Liver (tissue), 9 donors: ENCODE measurements around the gene DNAJC7. TPM values are rescaled to one million over a fixed set of nuclear protein-coding genes. Genes with fewer than 3 reads are reported as not detected.

Experiments
- DNase-seq: peaks from one replicate; pipeline ENCODE4 v3.0.0-alpha.2; 2017; ENCODE audit warnings: low spot score
- H3K27ac ChIP-seq, 2 donors: one replicate each; pipeline ENCODE4 v1.7.0; 2013; ENCODE audit warnings: inconsistent platforms in 2 of 2, low read length in 2 of 2, control low read depth in 1 of 2, low read depth in 1 of 2, mild to moderate bottlenecking in 1 of 2
- H3K27me3 ChIP-seq, 4 donors: one replicate each; pipeline versions ENCODE4 v1.6.1 to v1.7.0; 2013; ENCODE audit warnings: low read length in 3 of 4, inconsistent platforms in 1 of 4, mild to moderate bottlenecking in 1 of 4, moderate library complexity in 1 of 4; ENCODE audit not compliant: control insufficient read depth in 4 of 4, insufficient read depth in 4 of 4
- H3K36me3 ChIP-seq, 4 donors: one replicate each; pipeline versions ENCODE4 v1.6.1 to v1.7.0; 2013; ENCODE audit warnings: low read length in 3 of 4, mild to moderate bottlenecking in 3 of 4, low read depth in 1 of 4, moderate library complexity in 1 of 4; ENCODE audit not compliant: control insufficient read depth in 4 of 4, insufficient read depth in 3 of 4
- H3K4me1 ChIP-seq, 4 donors: one replicate each; pipeline versions ENCODE4 v1.6.1 to v1.7.0; 2013; ENCODE audit warnings: low read length in 3 of 4, mild to moderate bottlenecking in 3 of 4, moderate library complexity in 1 of 4; ENCODE audit not compliant: control insufficient read depth in 4 of 4, insufficient read depth in 4 of 4
- H3K4me3 ChIP-seq, 3 donors: one replicate each; pipeline versions ENCODE4 v1.6.1 to v1.7.0; 2013; ENCODE audit warnings: low read length in 3 of 3, control low read depth in 1 of 3, low read depth in 1 of 3, mild to moderate bottlenecking in 1 of 3
- H3K9ac ChIP-seq, 2 donors: one replicate each; pipeline ENCODE4 v1.7.0; 2013; ENCODE audit warnings: low read length in 2 of 2, mild to moderate bottlenecking in 2 of 2, moderate library complexity in 2 of 2, control low read depth in 1 of 2, low read depth in 1 of 2
- H3K9me3 ChIP-seq, 4 donors: one replicate each; pipeline versions ENCODE4 v1.6.1 to v1.7.0; 2013; ENCODE audit warnings: low read length in 3 of 4; ENCODE audit not compliant: control insufficient read depth in 4 of 4
- CTCF ChIP-seq: fragments of 150-350 bp; IDR thresholded peaks from 2 replicates; pipeline ENCODE4 v1.5.1; 2017; ENCODE audit warnings: improper control_type of control experiment, low read depth, low read length; ENCODE audit not compliant: missing input control
- EGR1 ChIP-seq, 2 donors: IDR thresholded peaks; 2 replicates each; pipeline ENCODE4 v1.6.1; 2016 to 2018; ENCODE audit warnings: antibody characterized with exemption in 2 of 2, low read depth in 2 of 2
- FOXA1 ChIP-seq: IDR thresholded peaks from 2 replicates; pipeline ENCODE4 v1.6.1; 2016; ENCODE audit warnings: antibody characterized with exemption
- GABPA ChIP-seq, 2 donors: IDR thresholded peaks in 1 of 2; conservative IDR thresholded peaks in 1 of 2; 2 replicates each; pipeline ENCODE4 v1.6.1; 2016; ENCODE audit warnings: antibody characterized with exemption in 2 of 2, mild to moderate bottlenecking in 1 of 2, moderate library complexity in 1 of 2
- HNF4A ChIP-seq, 2 donors: conservative IDR thresholded peaks; 2 replicates each; pipeline ENCODE4 v1.6.1; 2016; ENCODE audit warnings: antibody characterized with exemption in 2 of 2, mild to moderate bottlenecking in 2 of 2
- HNF4G ChIP-seq: IDR thresholded peaks from 2 replicates; pipeline ENCODE4 v1.6.1; 2016; ENCODE audit warnings: antibody characterized with exemption
- JUND ChIP-seq, 2 donors: IDR thresholded peaks; 2 replicates each; pipeline ENCODE4 v1.6.1; 2016; ENCODE audit warnings: antibody characterized with exemption in 2 of 2
- NR2F2 ChIP-seq: IDR thresholded peaks from 2 replicates; pipeline ENCODE4 v1.6.1; 2016; ENCODE audit warnings: antibody characterized with exemption
- RAD21 ChIP-seq, 2 donors: IDR thresholded peaks; 2 replicates each; pipeline ENCODE4 v1.6.1; 2016; ENCODE audit warnings: antibody characterized with exemption in 2 of 2, mild to moderate bottlenecking in 2 of 2
- REST ChIP-seq: IDR thresholded peaks from 2 replicates; pipeline ENCODE4 v1.6.1; 2016; ENCODE audit warnings: antibody characterized with exemption, mild to moderate bottlenecking
- RXRA ChIP-seq, 2 donors: IDR thresholded peaks; 2 replicates each; pipeline ENCODE4 v1.6.1; 2017 to 2018; ENCODE audit warnings: antibody characterized with exemption in 2 of 2, mild to moderate bottlenecking in 1 of 2
- YY1 ChIP-seq: IDR thresholded peaks from 2 replicates; pipeline ENCODE4 v1.6.1; 2016; ENCODE audit warnings: antibody characterized with exemption, mild to moderate bottlenecking
- WGBS: extraction: QIAGEN DNeasy Blood & Tissue Kit; methylation state at CpG from one replicate; pipeline ENCODE4 v1.1.7; 2013; 5-methylcytosine and 5-hydroxymethylcytosine counted together
- polyA plus RNA-seq, 2 donors: library from polyadenylated mRNA; stranded (reverse) in 1 of 2; unstranded in 1 of 2; fragments of 200-250 nt in 1 of 2; fragments of >200 nt in 1 of 2; fragmentation: Nextera tagmentation in 1 of 2; extraction: Ambion mirVana in 1 of 2; gene quantifications; one replicate each; pipeline versions ENCODE4 v1.2.1 to v1.2.3, GENCODE V29; 2013 to 2015
- total RNA-seq, 2 donors: library from RNA; depleted of rRNA; stranded (reverse); fragments of >200 nt; gene quantifications; one replicate each; pipeline ENCODE4 v1.2.3, GENCODE V29; 2014
- TF ChIP-seq, protein P1 (sequence below): IDR thresholded peaks from 2 replicates; pipeline ENCODE4 v1.6.1; 2016; ENCODE audit warnings: antibody characterized with exemption
- TF ChIP-seq, protein P2 (sequence below): IDR thresholded peaks from 2 replicates; pipeline ENCODE4 v1.6.1; 2016; ENCODE audit warnings: antibody characterized with exemption
- TF ChIP-seq, protein P3 (sequence below): IDR thresholded peaks from 2 replicates; pipeline ENCODE4 v1.6.1; 2016; ENCODE audit warnings: antibody characterized with exemption
- donor health status: healthy.
- donor health status: healthy.
- donor health status: healthy.
- donor health status: healthy.
- donor health status: healthy.

Gene DNAJC7
- total and polyA plus RNA-seq, 4 donors = 28.7 to 33.9 (median 30.6) TPM

GRCh38 chr17:42005166-42005565, 12.1 kb downstream of the DNAJC7 start:
- Histone ChIP-seq H3K36me3 (peaks cover 0 to 4% (median 2%) of the 10 kb centered on the region in 4 donors), H3K4me3 (no peak overlapping the region), H3K9me3 (no peaks in the 10 kb centered on the region), H3K27ac (no peak overlapping the region), H3K9ac (no peak overlapping the region), H3K27me3 (no peaks in the 10 kb centered on the region), H3K4me1 (peaks cover 7 to 19% (median 9%) of the 10 kb centered on the region in 4 donors)
- TF ChIP-seq, protein P1, sequence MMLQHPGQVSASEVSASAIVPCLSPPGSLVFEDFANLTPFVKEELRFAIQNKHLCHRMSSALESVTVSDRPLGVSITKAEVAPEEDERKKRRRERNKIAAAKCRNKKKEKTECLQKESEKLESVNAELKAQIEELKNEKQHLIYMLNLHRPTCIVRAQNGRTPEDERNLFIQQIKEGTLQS = no peak
- TF ChIP-seq JUND (IDR thresholded peaks at IDR 0.05) = no peak
- no peak for TF ChIP-seq RAD21 (IDR thresholded peaks at IDR 0.05)
- no peak for TF ChIP-seq FOXA1
- no peak for TF ChIP-seq HNF4G
- no peak for TF ChIP-seq GABPA (IDR thresholded peaks at IDR 0.05 in 1 of 2, conservative IDR thresholded peaks at IDR 0.05 in 1 of 2)
- TF ChIP-seq EGR1 (IDR thresholded peaks at IDR 0.05; ENCODE audit: low read depth in 2 of 2) = no peak
- TF ChIP-seq REST = no peak
- TF ChIP-seq CTCF = no peak
- TF ChIP-seq, protein P2, sequence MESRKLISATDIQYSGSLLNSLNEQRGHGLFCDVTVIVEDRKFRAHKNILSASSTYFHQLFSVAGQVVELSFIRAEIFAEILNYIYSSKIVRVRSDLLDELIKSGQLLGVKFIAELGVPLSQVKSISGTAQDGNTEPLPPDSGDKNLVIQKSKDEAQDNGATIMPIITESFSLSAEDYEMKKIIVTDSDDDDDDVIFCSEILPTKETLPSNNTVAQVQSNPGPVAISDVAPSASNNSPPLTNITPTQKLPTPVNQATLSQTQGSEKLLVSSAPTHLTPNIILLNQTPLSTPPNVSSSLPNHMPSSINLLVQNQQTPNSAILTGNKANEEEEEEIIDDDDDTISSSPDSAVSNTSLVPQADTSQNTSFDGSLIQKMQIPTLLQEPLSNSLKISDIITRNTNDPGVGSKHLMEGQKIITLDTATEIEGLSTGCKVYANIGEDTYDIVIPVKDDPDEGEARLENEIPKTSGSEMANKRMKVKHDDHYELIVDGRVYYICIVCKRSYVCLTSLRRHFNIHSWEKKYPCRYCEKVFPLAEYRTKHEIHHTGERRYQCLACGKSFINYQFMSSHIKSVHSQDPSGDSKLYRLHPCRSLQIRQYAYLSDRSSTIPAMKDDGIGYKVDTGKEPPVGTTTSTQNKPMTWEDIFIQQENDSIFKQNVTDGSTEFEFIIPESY = no peak
- TF ChIP-seq NR2F2 = no peak
- TF ChIP-seq RXRA (IDR thresholded peaks at IDR 0.05) = no peak
- TF ChIP-seq, protein P3, sequence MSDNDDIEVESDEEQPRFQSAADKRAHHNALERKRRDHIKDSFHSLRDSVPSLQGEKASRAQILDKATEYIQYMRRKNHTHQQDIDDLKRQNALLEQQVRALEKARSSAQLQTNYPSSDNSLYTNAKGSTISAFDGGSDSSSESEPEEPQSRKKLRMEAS = no peak
- no peak for TF ChIP-seq HNF4A (conservative IDR thresholded peaks at IDR 0.05)
- no peak for DNase-seq
- WGBS = 90% methylated on average over 1 of the region's 1 CpG

GRCh38 chr17:42002792-42003301, 14.4 kb downstream of the DNAJC7 start:
- H3K9me3 ChIP-seq = no peaks in the 10 kb centered on the region
- no peaks in the 10 kb centered on the region for H3K27me3 ChIP-seq
- DNase-seq = no peak
- H3K4me3 ChIP-seq = no peak overlapping the region
- peaks cover 3 to 17% (median 10%) of the 10 kb centered on the region in 4 donors for H3K36me3 ChIP-seq
- TF ChIP-seq HNF4A (conservative IDR thresholded peaks at IDR 0.05) = peak; percentile 17 to 42
- TF ChIP-seq YY1 = no peak
- H3K4me1 ChIP-seq = peaks cover 5 to 12% (median 7%) of the 10 kb centered on the region in 4 donors
- no peak overlapping the region for H3K27ac ChIP-seq
- no peak overlapping the region for H3K9ac ChIP-seq
- WGBS = 77% methylated on average over 3 of the region's 3 CpGs
